ENCODE results near the gene GTPBP2.

DNA sequence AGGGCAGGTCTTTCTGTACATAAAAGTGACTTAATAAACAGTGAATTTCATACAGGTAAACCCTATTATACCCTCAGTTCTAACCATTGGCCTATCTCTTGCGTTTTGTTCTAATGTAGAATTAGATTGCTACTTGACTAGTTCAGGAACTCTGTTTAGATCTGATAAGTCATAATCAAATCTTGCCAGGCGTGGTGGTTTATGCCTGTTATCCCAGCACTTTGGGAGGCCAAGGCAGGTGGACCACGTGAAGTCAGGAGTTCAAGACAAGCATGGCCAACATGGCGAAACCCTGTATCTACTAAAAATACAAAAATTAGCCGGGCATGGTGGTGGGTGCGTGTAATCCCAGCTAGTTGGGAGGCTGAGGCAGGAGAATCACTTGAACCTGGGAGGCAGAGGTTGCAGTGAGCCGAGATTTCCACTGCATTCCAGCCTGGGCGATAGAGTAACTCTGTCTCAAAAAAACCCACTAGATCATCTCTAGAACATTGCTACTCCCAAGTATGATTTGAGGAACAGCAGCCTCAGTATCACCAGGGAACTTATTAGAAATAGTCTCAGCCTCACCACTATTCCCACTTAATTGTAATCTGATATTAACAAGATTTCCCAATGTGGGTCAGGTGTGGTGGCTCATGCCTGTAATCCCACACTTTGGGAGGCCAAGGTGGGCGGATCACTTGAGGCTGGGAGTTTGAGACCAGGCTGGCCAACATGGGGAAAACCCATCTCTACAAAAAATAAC is 12.2 kb downstream of the GTPBP2 start:
- TF ChIP-seq, protein P1, sequence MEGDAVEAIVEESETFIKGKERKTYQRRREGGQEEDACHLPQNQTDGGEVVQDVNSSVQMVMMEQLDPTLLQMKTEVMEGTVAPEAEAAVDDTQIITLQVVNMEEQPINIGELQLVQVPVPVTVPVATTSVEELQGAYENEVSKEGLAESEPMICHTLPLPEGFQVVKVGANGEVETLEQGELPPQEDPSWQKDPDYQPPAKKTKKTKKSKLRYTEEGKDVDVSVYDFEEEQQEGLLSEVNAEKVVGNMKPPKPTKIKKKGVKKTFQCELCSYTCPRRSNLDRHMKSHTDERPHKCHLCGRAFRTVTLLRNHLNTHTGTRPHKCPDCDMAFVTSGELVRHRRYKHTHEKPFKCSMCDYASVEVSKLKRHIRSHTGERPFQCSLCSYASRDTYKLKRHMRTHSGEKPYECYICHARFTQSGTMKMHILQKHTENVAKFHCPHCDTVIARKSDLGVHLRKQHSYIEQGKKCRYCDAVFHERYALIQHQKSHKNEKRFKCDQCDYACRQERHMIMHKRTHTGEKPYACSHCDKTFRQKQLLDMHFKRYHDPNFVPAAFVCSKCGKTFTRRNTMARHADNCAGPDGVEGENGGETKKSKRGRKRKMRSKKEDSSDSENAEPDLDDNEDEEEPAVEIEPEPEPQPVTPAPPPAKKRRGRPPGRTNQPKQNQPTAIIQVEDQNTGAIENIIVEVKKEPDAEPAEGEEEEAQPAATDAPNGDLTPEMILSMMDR (conservative IDR thresholded peaks at IDR 0.05): no peak
- TF ChIP-seq ZFX (IDR thresholded peaks at IDR 0.05): no peak

All from C4-2B (cell line).